GM12891 (cell line): ENCODE results near the gene ANKRD63.

ENCODE experiments used
- PAX5 ChIP-seq: IDR thresholded peaks from 2 replicates; pipeline ENCODE4 v1.6.1; 2011; ENCODE audit warnings: low read length, moderate library complexity, mild to moderate bottlenecking; ENCODE audit not compliant: insufficient read depth, severe bottlenecking
- POLR2A ChIP-seq: IDR thresholded peaks from 2 replicates; pipeline ENCODE4 v1.6.1; 2011; ENCODE audit warnings: low read depth, low read length, control low read depth
- POLR2AphosphoS5 ChIP-seq: IDR thresholded peaks from 2 replicates; pipeline ENCODE4 v1.6.1; 2011; ENCODE audit warnings: low read depth, low read length, control low read depth
- POU2F2 ChIP-seq: IDR thresholded peaks from 2 replicates; pipeline ENCODE4 v1.6.1; 2011; ENCODE audit warnings: low read depth, mild to moderate bottlenecking, control low read depth, low read length, moderate library complexity
- SPI1 ChIP-seq: IDR thresholded peaks from 2 replicates; pipeline ENCODE4 v1.6.1; 2011; ENCODE audit warnings: low read depth, low read length, control low read depth
- TAF1 ChIP-seq: IDR thresholded peaks from 2 replicates; pipeline ENCODE4 v1.6.1; 2011; ENCODE audit warnings: low read depth, low read length, control low read depth

GRCh38 chr15:40309344-40309862 lies 26.5 kb upstream of the ANKRD63 start:
- no peak for TF ChIP-seq POLR2AphosphoS5
- no peak for TF ChIP-seq TAF1
- TF ChIP-seq SPI1: no peak
- no peak for TF ChIP-seq PAX5
- no peak for TF ChIP-seq POLR2A
- TF ChIP-seq POU2F2: no peak
